ENCODE data around the gene PROZ. TPM values are rescaled to one million over a fixed set of nuclear protein-coding genes. Genes with fewer than 3 reads are reported as not detected.

The PROZ gene
- total and polyA plus RNA-seq, 2 of the 13 experiments (the other 11 are each of a cell fraction or from before 2014, with no cell fraction given), result 5.6 to 22.5 TPM

DNA sequence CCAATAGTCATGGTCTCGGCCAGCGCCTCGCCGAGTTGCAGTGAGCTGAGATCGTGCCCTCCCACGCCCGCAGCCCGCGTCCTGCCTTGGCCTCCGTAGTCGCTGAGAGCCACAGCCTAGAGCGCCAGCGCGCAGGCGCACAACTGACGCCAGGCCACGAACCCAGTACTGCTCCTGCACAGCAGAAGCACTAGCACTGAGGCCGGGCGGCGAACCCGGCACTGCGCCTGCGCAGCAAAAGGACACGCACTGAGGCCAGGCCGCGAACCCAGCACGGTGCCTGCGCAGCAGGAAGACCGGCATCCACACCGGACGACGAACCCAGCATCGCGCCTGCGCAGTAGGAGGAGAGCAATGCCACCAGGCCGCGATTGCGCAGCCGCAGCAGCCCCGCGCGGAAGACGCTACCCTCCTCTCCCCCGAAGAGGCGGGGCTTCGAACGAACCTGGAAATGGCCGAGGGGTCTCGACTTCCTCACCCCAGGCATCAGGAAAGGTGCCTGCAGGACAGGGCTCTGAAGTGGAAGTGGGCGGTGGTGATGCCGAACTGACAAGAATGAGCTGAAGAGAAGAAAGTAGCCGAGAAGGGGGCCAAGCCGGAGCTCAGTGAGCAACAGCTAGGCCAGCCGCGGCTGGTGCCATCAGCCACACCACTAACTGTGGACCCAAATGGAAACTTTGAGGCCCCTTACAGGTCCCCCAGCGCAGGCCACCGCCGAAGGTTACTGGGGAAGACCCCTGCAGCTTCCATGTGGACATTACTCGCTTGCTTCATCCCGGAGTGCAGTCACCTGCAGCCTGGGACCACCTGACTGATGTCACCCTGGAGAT, 28.3 kb upstream of the PROZ start (continued):
- TF ChIP-seq RBFOX2 (IDR thresholded peaks at IDR 0.05; ENCODE audit: low read depth, low read length) (peak; percentile 68), LCORL (IDR thresholded peaks at IDR 0.05) (no peak), LCORL (CRISPR knock-in tag; IDR thresholded peaks at IDR 0.05) (0 out of 2 replicates have a peak, but pooled peaks have one; percentile 22)

- H3K27me3 ChIP-seq (ENCODE audit: control insufficient read depth in 1 of 2, insufficient read depth in 2 of 2, low read length in 2 of 2), result no peaks in the 10 kb centered on the region
These were observed 23.1 kb upstream of the PROZ start for GRCh38 chr13:113135281-113135760.

More at GRCh38 chr13:113135281-113135760, 23.1 kb upstream of the PROZ start:
- Histone ChIP-seq H3K36me3 (replicated peaks in 1 of 2; ENCODE audit: control insufficient read depth in 1 of 2, insufficient read depth in 2 of 2, low read length in 2 of 2) (peaks cover 2 to 22% of the 10 kb centered on the region in 2 experiments; a peak in 4 of 5 replicates), H4K20me1 (ENCODE audit: insufficient read depth, low read length) (no peaks in the 10 kb centered on the region; the same call in 1 of the 2 replicates), H3K4me1 (ENCODE audit: insufficient read depth, low read length) (peaks cover 34% of the 10 kb centered on the region), H3K4me2 (ENCODE audit: low read depth, low read length) (no peak overlapping the region), H2AFZ (ENCODE audit: low read length) (no peak overlapping the region), H3K79me2 (ENCODE audit: insufficient read depth, low read length) (no peaks in the 10 kb centered on the region), H3K27ac (ENCODE audit: extremely low read length, insufficient read depth, low read length) (no peak overlapping the region), H3K9me3 (ENCODE audit: low read length) (no peaks in the 10 kb centered on the region), H3K9ac (ENCODE audit: insufficient read depth, low read depth, low read length) (no peak overlapping the region), H3K4me3 (replicated peaks in 1 of 3; ENCODE audit: insufficient read depth in 1 of 3, low read depth in 2 of 3, low read length in 3 of 3) (no peak overlapping the region)
- DNase-seq (ENCODE audit: low spot score) (no peak), ATAC-seq (no peak), FAIRE-seq (no peak)
- BruUV-seq (replicated peaks), result no TSS peak
- intact Hi-C loops (cut with micrococcal nuclease; ENCODE audit: unreplicated experiment), result no loop called here
- in situ Hi-C loops (cut with HindIII; ENCODE audit: extremely low pct_ligation_motif_present, low pct_unique_long_range_greater_than_20kb), result no loop called here
- 99% methylated on average over 2 of the region's 2 CpGs for WGBS (ENCODE audit: low lambda C conversion rate)
- TF ChIP-seq CEBPZ (IDR thresholded peaks at IDR 0.05; ENCODE audit: low read length), result no peak
- TF ChIP-seq, protein P1, sequence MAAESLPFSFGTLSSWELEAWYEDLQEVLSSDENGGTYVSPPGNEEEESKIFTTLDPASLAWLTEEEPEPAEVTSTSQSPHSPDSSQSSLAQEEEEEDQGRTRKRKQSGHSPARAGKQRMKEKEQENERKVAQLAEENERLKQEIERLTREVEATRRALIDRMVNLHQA (CRISPR knock-in tag; IDR thresholded peaks at IDR 0.05), result no peak
- TF ChIP-seq ZNF720 (CRISPR knock-in tag; IDR thresholded peaks at IDR 0.05), result no peak
- no peak for TF ChIP-seq ZNF18 (CRISPR knock-in tag; IDR thresholded peaks at IDR 0.05; ENCODE audit: insufficient replicate concordance)
- TF ChIP-seq PHF5A (CRISPR knock-in tag; IDR thresholded peaks at IDR 0.05; ENCODE audit: low read depth, unreplicated experiment), result no peak
- no peak for TF ChIP-seq ZNF660 (CRISPR knock-in tag; IDR thresholded peaks at IDR 0.05; ENCODE audit: borderline replicate concordance, low read depth)
- TF ChIP-seq ARHGAP35 (CRISPR knock-in tag; IDR thresholded peaks at IDR 0.05; ENCODE audit: borderline replicate concordance), result no peak
- TF ChIP-seq GTF2F1 (IDR thresholded peaks at IDR 0.05; ENCODE audit: low read length), result no peak
- no peak for TF ChIP-seq TFAP4 (IDR thresholded peaks at IDR 0.05; ENCODE audit: borderline replicate concordance, low read depth)
- no peak for TF ChIP-seq ZKSCAN1 (IDR thresholded peaks at IDR 0.05; ENCODE audit: low read length)
- TF ChIP-seq TBX2 (CRISPR knock-in tag; IDR thresholded peaks at IDR 0.05; ENCODE audit: borderline replicate concordance), result no peak
- CTCF ChIA-PET (ENCODE audit: low intra/inter-chr PET ratio, low total read pairs), result no interaction called here
- POLR2A ChIA-PET, result no interaction called here

All from HepG2 (cell line).